A673 (cell line): ENCODE data around the gene BICC1.

ENCODE experiments used
- CTCF ChIP-seq: fragments of 300-800, 200-600 bp; sonication (generic); conservative IDR thresholded peaks from 2 replicates; pipeline ENCODE4 v1.5.1; 2017; ENCODE audit warnings: low read depth, mild to moderate bottlenecking, antibody characterized with exemption, low read length, moderate library complexity, mixed read lengths
- EZH2 ChIP-seq: fragments of 200-600 bp; sonication (generic); IDR thresholded peaks from 2 replicates; pipeline ENCODE4 v1.6.1; 2017; ENCODE audit warnings: borderline replicate concordance, low read depth, mild to moderate bottlenecking, mixed read lengths, antibody characterized with exemption, low read length; ENCODE audit not compliant: poor library complexity, severe bottlenecking

DNA sequence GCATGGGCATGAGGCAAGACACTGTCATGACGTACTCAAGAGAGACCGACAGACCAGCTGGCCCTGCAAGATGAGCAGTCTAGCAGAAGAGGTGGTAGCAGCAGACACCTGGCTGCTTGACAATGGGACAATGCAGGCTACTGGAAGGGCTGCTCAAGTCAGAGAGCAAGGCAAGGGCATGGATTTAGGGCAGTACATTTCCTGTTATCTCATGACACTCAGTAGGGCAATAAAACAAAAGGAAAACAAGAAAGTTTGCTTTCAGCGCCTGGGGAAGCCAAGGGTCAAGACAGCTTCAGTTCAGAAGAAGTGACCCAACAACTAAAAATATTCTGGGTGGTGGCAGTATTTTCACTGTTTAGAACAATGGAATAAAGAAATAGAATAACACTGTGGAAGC is 332.0 kb downstream of the BICC1 start:
- no peak for TF ChIP-seq EZH2
- no peak for TF ChIP-seq CTCF
